SU-DHL-6 (cell line): ENCODE data around the gene BANK1.

ENCODE experiments used
- EZH2phosphoT487 ChIP-seq: fragments of 200-600 bp; sonication (generic), shearing (Covaris generic); conservative IDR thresholded peaks from 2 replicates; pipeline ENCODE4 v1.6.1; 2018; ENCODE audit warnings: mild to moderate bottlenecking, antibody characterized with exemption, low read length, moderate library complexity, mixed read lengths
- TF ChIP-seq, protein P1 (sequence below): fragments of 200-600 bp; sonication (generic); IDR thresholded peaks from one replicate; pipeline ENCODE4 v1.5.1; 2017; ENCODE audit warnings: antibody characterized with exemption, mild to moderate bottlenecking, low read length, moderate library complexity; ENCODE audit not compliant: insufficient read depth, poor library complexity, severe bottlenecking

DNA sequence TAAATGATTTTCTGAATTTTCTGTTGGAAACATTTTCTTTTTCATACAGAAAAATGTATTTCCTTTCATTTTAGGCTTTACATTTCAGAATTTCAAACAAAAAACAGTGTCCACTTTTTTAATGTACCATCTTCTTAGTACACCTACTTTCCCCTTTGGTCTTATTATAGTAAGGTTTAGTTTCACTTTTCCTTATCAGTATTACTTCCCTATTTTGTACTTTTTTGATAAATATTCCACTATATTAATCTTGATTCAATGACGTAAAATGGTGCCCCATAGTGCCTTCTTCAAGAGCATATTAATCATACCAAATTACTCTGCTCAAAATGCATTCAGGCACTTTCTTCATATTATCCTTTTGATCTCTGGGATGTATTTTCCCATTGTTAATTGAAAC, 52.5 kb downstream of the BANK1 start:
- TF ChIP-seq, protein P1, sequence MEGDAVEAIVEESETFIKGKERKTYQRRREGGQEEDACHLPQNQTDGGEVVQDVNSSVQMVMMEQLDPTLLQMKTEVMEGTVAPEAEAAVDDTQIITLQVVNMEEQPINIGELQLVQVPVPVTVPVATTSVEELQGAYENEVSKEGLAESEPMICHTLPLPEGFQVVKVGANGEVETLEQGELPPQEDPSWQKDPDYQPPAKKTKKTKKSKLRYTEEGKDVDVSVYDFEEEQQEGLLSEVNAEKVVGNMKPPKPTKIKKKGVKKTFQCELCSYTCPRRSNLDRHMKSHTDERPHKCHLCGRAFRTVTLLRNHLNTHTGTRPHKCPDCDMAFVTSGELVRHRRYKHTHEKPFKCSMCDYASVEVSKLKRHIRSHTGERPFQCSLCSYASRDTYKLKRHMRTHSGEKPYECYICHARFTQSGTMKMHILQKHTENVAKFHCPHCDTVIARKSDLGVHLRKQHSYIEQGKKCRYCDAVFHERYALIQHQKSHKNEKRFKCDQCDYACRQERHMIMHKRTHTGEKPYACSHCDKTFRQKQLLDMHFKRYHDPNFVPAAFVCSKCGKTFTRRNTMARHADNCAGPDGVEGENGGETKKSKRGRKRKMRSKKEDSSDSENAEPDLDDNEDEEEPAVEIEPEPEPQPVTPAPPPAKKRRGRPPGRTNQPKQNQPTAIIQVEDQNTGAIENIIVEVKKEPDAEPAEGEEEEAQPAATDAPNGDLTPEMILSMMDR: no peak
- no peak for TF ChIP-seq EZH2phosphoT487
